ENCODE data around the gene CDC16. TPM values are rescaled to one million over a fixed set of nuclear protein-coding genes. Genes with fewer than 3 reads are reported as not detected.

Gene CDC16
- total RNA-seq, 1 experiment from 2014 or later, result 61.0 TPM

- RAD21 ChIA-PET (ENCODE audit: low non-redundant PET in 1 of 2, low total read pairs in 2 of 2, uncharacterized antibody in 2 of 2, unreplicated experiment in 2 of 2), result no interaction called here
- POLR2A ChIA-PET, result no interaction called here
- no peak for DNase-seq (ENCODE audit: low read depth, low spot score)
- H3K9ac ChIP-seq (ENCODE audit: low read length), result no peak overlapping the region
- H3K36me3 ChIP-seq (ENCODE audit: control insufficient read depth in 1 of 2, insufficient read depth in 2 of 2, low read length in 2 of 2), result no peaks in the 10 kb centered on the region
- no peaks in the 10 kb centered on the region for H3K9me2 ChIP-seq (ENCODE audit: insufficient read depth)
- TF ChIP-seq JUND (IDR thresholded peaks at IDR 0.05) (no peak), ELF1 (IDR thresholded peaks at IDR 0.05; ENCODE audit: borderline replicate concordance, low read depth) (no peak), REST (IDR thresholded peaks at IDR 0.05; ENCODE audit: low read depth) (no peak), FOSL1 (IDR thresholded peaks at IDR 0.05; ENCODE audit: low read depth) (no peak), SRF (IDR thresholded peaks at IDR 0.05; ENCODE audit: low read depth) (no peak), CEBPB (IDR thresholded peaks at IDR 0.05; ENCODE audit: low read depth) (no peak), SP1 (IDR thresholded peaks at IDR 0.05; ENCODE audit: low read depth) (no peak), POLR2A (IDR thresholded peaks at IDR 0.05; ENCODE audit: borderline replicate concordance, extremely low read depth, insufficient read depth, insufficient read length) (no peak), CBX3 (IDR thresholded peaks at IDR 0.05; ENCODE audit: low read depth) (no peak), ZNF274 (IDR thresholded peaks at IDR 0.05; ENCODE audit: low read depth, low read length) (no peak), POLR2AphosphoS5 (IDR thresholded peaks at IDR 0.05; ENCODE audit: low read depth, low read length) (no peak), ZBTB33 (IDR thresholded peaks at IDR 0.05; ENCODE audit: extremely low read depth, insufficient replicate concordance, low read length) (no peak), SIN3A (IDR thresholded peaks at IDR 0.05; ENCODE audit: low read depth) (no peak), ZFX (IDR thresholded peaks at IDR 0.05) (no peak), ATF3 (IDR thresholded peaks at IDR 0.05) (no peak), RAD21 (IDR thresholded peaks at IDR 0.05; ENCODE audit: low read depth) (no peak)
- no peak overlapping the region for H3K4me3 ChIP-seq (replicated peaks in 1 of 2; ENCODE audit: low read depth in 1 of 2, low read length in 2 of 2)
- CTCF ChIA-PET, result no interaction called here
- H3K27me3 ChIP-seq (ENCODE audit: insufficient read depth, low read length), result no peaks in the 10 kb centered on the region
- no TSS peak for BruUV-seq (replicated peaks)
- no peak overlapping the region for H2AFZ ChIP-seq (ENCODE audit: low read depth, low read length, poor library complexity, severe bottlenecking)
- H3K9me3 ChIP-seq (ENCODE audit: control insufficient read depth in 1 of 2, insufficient read depth in 1 of 2, low read depth in 1 of 2, low read length in 2 of 2), result no peaks in the 10 kb centered on the region; a peak in 1 of 4 replicates
- H3K4me1 ChIP-seq (ENCODE audit: control insufficient read depth in 1 of 2, insufficient read depth in 2 of 2, low read length in 2 of 2), result no peaks in the 10 kb centered on the region
- no peak for ATAC-seq
- no peak overlapping the region for H3K4me2 ChIP-seq (ENCODE audit: low read length)
- H3K79me2 ChIP-seq (ENCODE audit: insufficient read depth, low read length), result no peaks in the 10 kb centered on the region
- intact Hi-C loops (cut with micrococcal nuclease), result no loop called here
- H4K20me1 ChIP-seq (ENCODE audit: insufficient read depth), result no peaks in the 10 kb centered on the region
- no peak overlapping the region for H3K27ac ChIP-seq (ENCODE audit: low read depth, low read length)
These were observed 34.7 kb upstream of the CDC16 start for GRCh38 chr13:114199954-114200353.
